HUDEP-2 (cell line): ENCODE measurements around the gene UGT2A1.

Experiments
- DNase-seq, 76 experiments: peaks; one replicate each; lab custom pipeline; 2025; ENCODE audit not compliant: unreplicated experiment in 76 of 76; lab: John Stamatoyannopoulos, UW

UGT2A1 gene

DNA sequence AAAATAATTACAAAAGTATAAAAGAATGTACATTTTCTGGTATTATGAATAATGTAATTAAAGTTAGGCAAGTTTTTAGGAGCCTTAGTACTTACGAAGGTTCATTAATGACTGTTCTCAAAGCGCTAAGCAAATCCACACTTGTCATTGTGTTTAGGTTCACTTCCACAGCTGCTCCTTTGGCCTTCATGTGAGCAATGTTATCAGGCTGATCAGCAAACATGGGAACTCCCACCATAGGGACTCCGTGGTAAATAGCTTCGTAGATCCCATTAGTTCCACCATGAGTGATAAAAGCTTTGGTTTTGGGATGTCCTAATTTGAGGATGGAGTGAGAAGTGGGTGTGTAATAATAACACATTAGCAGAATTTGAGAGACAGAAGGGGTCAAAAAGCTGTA lies 58.7 kb downstream of the UGT2A1 start:
- no peak for DNase-seq

DNA sequence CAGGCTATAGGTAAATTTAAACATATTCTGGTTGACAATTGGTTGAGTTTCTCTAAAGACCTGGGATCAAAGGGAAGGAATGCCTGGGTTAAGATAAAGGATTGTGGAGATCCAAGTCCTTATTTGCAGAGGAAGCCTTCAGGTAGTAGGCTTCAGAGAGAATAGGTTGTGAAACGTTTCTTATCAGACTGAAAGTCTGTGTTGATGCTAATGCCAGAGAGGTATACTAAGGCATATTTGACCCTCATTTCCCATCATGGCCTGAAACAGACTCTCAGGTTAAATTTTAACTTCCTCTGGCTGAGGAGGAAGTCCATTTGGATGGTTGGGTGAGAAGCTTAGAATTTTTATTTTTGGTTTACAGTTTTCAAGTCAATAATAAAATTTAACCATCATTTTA lies 61.7 kb downstream of the UGT2A1 start:
- no peak for DNase-seq

DNA sequence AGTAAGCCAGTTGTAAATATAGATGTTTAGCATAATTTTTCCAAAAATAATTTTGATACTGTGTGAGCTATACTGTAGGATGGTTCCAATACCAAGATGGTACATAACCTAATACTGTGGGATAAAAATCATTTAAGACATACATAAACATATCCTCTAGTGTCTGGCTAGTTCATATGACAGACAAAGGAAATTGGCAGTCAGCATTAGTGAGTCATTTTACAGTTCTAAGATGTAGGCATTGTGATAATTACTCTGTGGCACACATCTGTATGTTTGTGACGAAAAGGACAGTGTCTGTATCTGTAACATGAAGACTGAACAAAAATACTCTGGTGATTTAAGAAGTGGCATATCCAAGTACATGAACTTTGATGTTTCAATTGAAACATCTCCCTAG lies 63.2 kb downstream of the UGT2A1 start:
- DNase-seq: peak in 1 of 76 experiments; percentile 6

- no peak for DNase-seq
These were observed 68.9 kb downstream of the UGT2A1 start for GRCh38 chr4:69584135-69584534.

- DNase-seq: no peak
These were observed 69.5 kb downstream of the UGT2A1 start for GRCh38 chr4:69583543-69583942.

- no peak for DNase-seq
These were observed 75.8 kb downstream of the UGT2A1 start for GRCh38 chr4:69577245-69577644.

GRCh38 chr4:69576251-69576877 lies 76.7 kb downstream of the UGT2A1 start:
- DNase-seq: no peak

- no peak for DNase-seq
These were observed 84.3 kb downstream of the UGT2A1 start for GRCh38 chr4:69568787-69569186.

GRCh38 chr4:69563424-69563823 lies 89.6 kb downstream of the UGT2A1 start:
- DNase-seq: no peak

DNA sequence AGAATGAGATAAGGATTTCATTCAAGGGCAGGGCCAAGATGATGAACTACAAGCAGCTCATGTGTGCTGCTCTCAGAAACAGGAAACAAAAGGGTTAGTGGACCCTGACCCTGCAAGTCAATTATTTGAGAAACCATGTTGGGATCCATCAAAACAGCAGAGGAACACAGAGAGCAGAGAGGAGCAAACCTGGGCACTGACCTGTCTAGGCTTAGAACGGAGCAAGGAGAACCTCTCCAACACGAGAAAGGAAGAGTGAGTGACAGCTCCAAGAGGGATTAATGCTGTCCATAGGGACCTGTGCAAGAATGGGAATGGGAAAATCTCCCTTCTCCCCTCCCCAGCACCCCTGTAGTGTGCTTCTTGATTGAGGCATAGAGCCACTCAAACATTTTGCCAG lies 103.4 kb downstream of the UGT2A1 start:
- no peak for DNase-seq

DNA sequence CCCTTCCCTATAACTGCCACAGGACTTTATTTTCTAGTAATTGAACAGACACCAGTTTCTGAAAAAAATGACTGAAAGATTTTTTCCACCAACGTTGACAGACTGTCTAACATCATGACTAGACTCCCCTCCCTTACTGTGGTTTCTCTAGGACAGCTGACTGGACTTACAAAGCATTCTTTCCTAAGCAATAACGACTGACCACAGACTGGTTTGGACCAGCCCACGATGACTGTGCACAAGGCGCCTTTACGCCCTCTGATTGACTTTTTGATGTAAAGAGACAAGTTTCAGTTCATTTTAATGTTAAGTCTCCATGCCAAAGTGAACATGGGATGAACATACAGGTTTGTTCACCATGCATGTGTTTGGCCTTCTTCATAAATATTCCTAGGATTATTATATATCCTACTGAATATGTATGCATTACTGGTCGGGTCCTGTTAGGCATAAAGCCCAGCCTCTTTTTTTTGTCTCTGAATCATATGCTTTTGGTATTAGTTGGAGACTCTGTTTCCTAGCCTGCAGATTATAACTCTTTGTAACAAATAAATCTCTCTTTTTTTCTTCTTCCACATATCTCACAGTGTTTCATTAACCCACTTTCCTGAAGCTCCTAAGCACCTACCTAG lies 106.8 kb downstream of the UGT2A1 start:
- peak in 9 of 76 experiments; percentile 23 to 69 (median 34) for DNase-seq
